Liver (tissue), 9 donors: ENCODE measurements around the gene MED27. TPM values are rescaled to one million over a fixed set of nuclear protein-coding genes. Genes with fewer than 3 reads are reported as not detected.

Experiments
- DNase-seq: peaks from one replicate; pipeline ENCODE4 v3.0.0-alpha.2; 2017; ENCODE audit warnings: low spot score
- H3K27ac ChIP-seq, 2 donors: one replicate each; pipeline ENCODE4 v1.7.0; 2013; ENCODE audit warnings: inconsistent platforms in 2 of 2, low read length in 2 of 2, control low read depth in 1 of 2, low read depth in 1 of 2, mild to moderate bottlenecking in 1 of 2
- H3K27me3 ChIP-seq, 4 donors: one replicate each; pipeline versions ENCODE4 v1.6.1 to v1.7.0; 2013; ENCODE audit warnings: low read length in 3 of 4, inconsistent platforms in 1 of 4, mild to moderate bottlenecking in 1 of 4, moderate library complexity in 1 of 4; ENCODE audit not compliant: control insufficient read depth in 4 of 4, insufficient read depth in 4 of 4
- H3K36me3 ChIP-seq, 4 donors: one replicate each; pipeline versions ENCODE4 v1.6.1 to v1.7.0; 2013; ENCODE audit warnings: low read length in 3 of 4, mild to moderate bottlenecking in 3 of 4, low read depth in 1 of 4, moderate library complexity in 1 of 4; ENCODE audit not compliant: control insufficient read depth in 4 of 4, insufficient read depth in 3 of 4
- H3K4me1 ChIP-seq, 4 donors: one replicate each; pipeline versions ENCODE4 v1.6.1 to v1.7.0; 2013; ENCODE audit warnings: low read length in 3 of 4, mild to moderate bottlenecking in 3 of 4, moderate library complexity in 1 of 4; ENCODE audit not compliant: control insufficient read depth in 4 of 4, insufficient read depth in 4 of 4
- H3K4me3 ChIP-seq, 3 donors: one replicate each; pipeline versions ENCODE4 v1.6.1 to v1.7.0; 2013; ENCODE audit warnings: low read length in 3 of 3, control low read depth in 1 of 3, low read depth in 1 of 3, mild to moderate bottlenecking in 1 of 3
- H3K9ac ChIP-seq, 2 donors: one replicate each; pipeline ENCODE4 v1.7.0; 2013; ENCODE audit warnings: low read length in 2 of 2, mild to moderate bottlenecking in 2 of 2, moderate library complexity in 2 of 2, control low read depth in 1 of 2, low read depth in 1 of 2
- H3K9me3 ChIP-seq, 4 donors: one replicate each; pipeline versions ENCODE4 v1.6.1 to v1.7.0; 2013; ENCODE audit warnings: low read length in 3 of 4; ENCODE audit not compliant: control insufficient read depth in 4 of 4
- ATF3 ChIP-seq: IDR thresholded peaks from 2 replicates; pipeline ENCODE4 v1.6.1; 2016; ENCODE audit warnings: antibody characterized with exemption
- CTCF ChIP-seq: fragments of 150-350 bp; IDR thresholded peaks from 2 replicates; pipeline ENCODE4 v1.5.1; 2017; ENCODE audit warnings: improper control_type of control experiment, low read depth, low read length; ENCODE audit not compliant: missing input control
- EGR1 ChIP-seq, 2 donors: IDR thresholded peaks; 2 replicates each; pipeline ENCODE4 v1.6.1; 2016 to 2018; ENCODE audit warnings: antibody characterized with exemption in 2 of 2, low read depth in 2 of 2
- FOXA1 ChIP-seq: IDR thresholded peaks from 2 replicates; pipeline ENCODE4 v1.6.1; 2016; ENCODE audit warnings: antibody characterized with exemption
- FOXA2 ChIP-seq: IDR thresholded peaks from 2 replicates; pipeline ENCODE4 v1.6.1; 2016; ENCODE audit warnings: antibody characterized with exemption
- GABPA ChIP-seq, 2 donors: IDR thresholded peaks in 1 of 2; conservative IDR thresholded peaks in 1 of 2; 2 replicates each; pipeline ENCODE4 v1.6.1; 2016; ENCODE audit warnings: antibody characterized with exemption in 2 of 2, mild to moderate bottlenecking in 1 of 2, moderate library complexity in 1 of 2
- HNF4A ChIP-seq, 2 donors: conservative IDR thresholded peaks; 2 replicates each; pipeline ENCODE4 v1.6.1; 2016; ENCODE audit warnings: antibody characterized with exemption in 2 of 2, mild to moderate bottlenecking in 2 of 2
- HNF4G ChIP-seq: IDR thresholded peaks from 2 replicates; pipeline ENCODE4 v1.6.1; 2016; ENCODE audit warnings: antibody characterized with exemption
- JUND ChIP-seq, 2 donors: IDR thresholded peaks; 2 replicates each; pipeline ENCODE4 v1.6.1; 2016; ENCODE audit warnings: antibody characterized with exemption in 2 of 2
- MAX ChIP-seq: IDR thresholded peaks from 2 replicates; pipeline ENCODE4 v1.6.1; 2016; ENCODE audit warnings: antibody characterized with exemption
- NR2F2 ChIP-seq: IDR thresholded peaks from 2 replicates; pipeline ENCODE4 v1.6.1; 2016; ENCODE audit warnings: antibody characterized with exemption
- RAD21 ChIP-seq, 2 donors: IDR thresholded peaks; 2 replicates each; pipeline ENCODE4 v1.6.1; 2016; ENCODE audit warnings: antibody characterized with exemption in 2 of 2, mild to moderate bottlenecking in 2 of 2
- REST ChIP-seq: IDR thresholded peaks from 2 replicates; pipeline ENCODE4 v1.6.1; 2016; ENCODE audit warnings: antibody characterized with exemption, mild to moderate bottlenecking
- RXRA ChIP-seq, 2 donors: IDR thresholded peaks; 2 replicates each; pipeline ENCODE4 v1.6.1; 2017 to 2018; ENCODE audit warnings: antibody characterized with exemption in 2 of 2, mild to moderate bottlenecking in 1 of 2
- SP1 ChIP-seq: IDR thresholded peaks from 2 replicates; pipeline ENCODE4 v1.6.1; 2018; ENCODE audit warnings: antibody characterized with exemption, mild to moderate bottlenecking
- TAF1 ChIP-seq: conservative IDR thresholded peaks from 2 replicates; pipeline ENCODE4 v1.6.1; 2016; ENCODE audit warnings: antibody characterized with exemption, mild to moderate bottlenecking
- YY1 ChIP-seq: IDR thresholded peaks from 2 replicates; pipeline ENCODE4 v1.6.1; 2016; ENCODE audit warnings: antibody characterized with exemption, mild to moderate bottlenecking
- ZBTB33 ChIP-seq: IDR thresholded peaks from 2 replicates; pipeline ENCODE4 v1.6.1; 2016; ENCODE audit warnings: antibody characterized with exemption
- WGBS: extraction: QIAGEN DNeasy Blood & Tissue Kit; methylation state at CpG from one replicate; pipeline ENCODE4 v1.1.7; 2013; 5-methylcytosine and 5-hydroxymethylcytosine counted together
- polyA plus RNA-seq, 2 donors: library from polyadenylated mRNA; stranded (reverse) in 1 of 2; unstranded in 1 of 2; fragments of 200-250 nt in 1 of 2; fragments of >200 nt in 1 of 2; fragmentation: Nextera tagmentation in 1 of 2; extraction: Ambion mirVana in 1 of 2; gene quantifications; one replicate each; pipeline versions ENCODE4 v1.2.1 to v1.2.3, GENCODE V29; 2013 to 2015
- total RNA-seq, 2 donors: library from RNA; depleted of rRNA; stranded (reverse); fragments of >200 nt; gene quantifications; one replicate each; pipeline ENCODE4 v1.2.3, GENCODE V29; 2014
- donor health status: healthy.
- donor health status: healthy.
- donor health status: healthy.
- donor health status: healthy.
- donor health status: healthy.

MED27 gene
- total and polyA plus RNA-seq, 4 donors = 4.6 to 7.9 (median 5.5) TPM

- H3K27ac ChIP-seq = no peak overlapping the region
- H3K4me3 ChIP-seq = no peak overlapping the region
- H3K27me3 ChIP-seq = no peaks in the 10 kb centered on the region
- 92% methylated on average over 2 of the region's 2 CpGs for WGBS
- no peak for DNase-seq
- peaks cover 0 to 17% (median 15%) of the 10 kb centered on the region in 4 donors for H3K4me1 ChIP-seq
- no peak for TF ChIP-seq RAD21 (IDR thresholded peaks at IDR 0.05)
- TF ChIP-seq CTCF = no peak
- TF ChIP-seq HNF4A (conservative IDR thresholded peaks at IDR 0.05) = no peak
- TF ChIP-seq JUND (IDR thresholded peaks at IDR 0.05) = no peak
- TF ChIP-seq ZBTB33 = no peak
- no peak for TF ChIP-seq ATF3
- TF ChIP-seq FOXA1 = no peak
- TF ChIP-seq EGR1 (IDR thresholded peaks at IDR 0.05; ENCODE audit: low read depth in 2 of 2) = no peak
- TF ChIP-seq GABPA (IDR thresholded peaks at IDR 0.05 in 1 of 2, conservative IDR thresholded peaks at IDR 0.05 in 1 of 2) = no peak
- TF ChIP-seq HNF4G = no peak
- TF ChIP-seq NR2F2 = no peak
- no peak for TF ChIP-seq SP1
- TF ChIP-seq REST = no peak
- TF ChIP-seq YY1 = no peak
- TF ChIP-seq RXRA (IDR thresholded peaks at IDR 0.05) = no peak
- no peak for TF ChIP-seq TAF1
- no peak for TF ChIP-seq MAX
- no peak for TF ChIP-seq FOXA2
- H3K36me3 ChIP-seq = peaks cover 2 to 20% (median 9%) of the 10 kb centered on the region in 4 donors
- no peak overlapping the region for H3K9ac ChIP-seq
- no peaks in the 10 kb centered on the region for H3K9me3 ChIP-seq
Measured at GRCh38 chr9:132075853-132076252, 3.8 kb downstream of the MED27 start.
